Endothelial cell of umbilical vein (primary cell): ENCODE measurements around the gene SAMD4A. TPM values are rescaled to one million over a fixed set of nuclear protein-coding genes. Genes with fewer than 3 reads are reported as not detected.

Experiments
- BruUV-seq: library from RNA; stranded (reverse); fragments of 400-500 nt; replicated peaks from 2 replicates; lab custom pipeline; 2021; lab: Mats Ljungman, UMichigan
- CTCF ChIA-PET: fragments of 300-600, 350-600 bp; sonication (Branson Sonifier 250); formaldehyde crosslinking; loops from one replicate; lab custom pipeline; 2021; ENCODE audit warnings: antibody characterized with exemption, inconsistent platforms; lab: Charles Lee
- POLR2A ChIA-PET: fragments of 300-600, 350-600 bp; sonication (Branson Sonifier 250); formaldehyde crosslinking; loops from one replicate; lab custom pipeline; 2021; ENCODE audit warnings: antibody characterized with exemption, inconsistent platforms; lab: Charles Lee
- DNase-seq: peaks from one replicate; pipeline ENCODE4 v3.0.0-alpha.2; 2011; ENCODE audit warnings: low read depth, low spot score
- FAIRE-seq: peaks from 2 replicates; lab custom pipeline; 2011; peaks lifted over from hg19 to GRCh38; lab: Jason Lieb, UNC
- H2AFZ ChIP-seq: 2 replicates; pipeline ENCODE4 v1.6.0; 2012; ENCODE audit warnings: low read depth, low read length, control low read depth, inconsistent platforms
- H3K27ac ChIP-seq: 2 replicates; pipeline ENCODE4 v1.5.1; 2011; ENCODE audit warnings: low read depth, mild to moderate bottlenecking, control low read depth, low read length, moderate library complexity; ENCODE audit not compliant: insufficient read depth
- H3K27me3 ChIP-seq, 2 experiments: 2 replicates each; pipeline versions ENCODE4 v1.6.0 to v1.6.1; 2011; ENCODE audit warnings: low read length in 2 of 2, mixed read lengths in 1 of 2; ENCODE audit not compliant: control insufficient read depth in 2 of 2, insufficient read depth in 2 of 2
- H3K36me3 ChIP-seq, 2 experiments: 2 replicates in 1 of 2; 3 replicates in 1 of 2; pipeline ENCODE4 v1.5.1; 2011; ENCODE audit warnings: low read length in 2 of 2, mild to moderate bottlenecking in 1 of 2, moderate library complexity in 1 of 2; ENCODE audit not compliant: control insufficient read depth in 2 of 2, insufficient read depth in 2 of 2; ENCODE audit errors: extremely low read depth in 1 of 2
- H3K4me1 ChIP-seq: 3 replicates; pipeline ENCODE4 v1.5.1; 2011; ENCODE audit warnings: mild to moderate bottlenecking, low read length; ENCODE audit not compliant: control insufficient read depth, insufficient read depth; ENCODE audit errors: extremely low read depth
- H3K4me2 ChIP-seq: 2 replicates; pipeline ENCODE4 v1.6.1; 2011; ENCODE audit warnings: low read length, control low read depth, mixed read lengths; ENCODE audit not compliant: insufficient read depth
- H3K4me3 ChIP-seq, 3 experiments: fragments of 200-600 bp in 1 of 3; sonication (generic), shearing (Covaris generic) in 1 of 3; replicated peaks in 1 of 3; 2 replicates each; pipeline ENCODE4 v1.5.1; 2011 to 2016; ENCODE audit warnings: control low read depth in 3 of 3, low read length in 3 of 3, mild to moderate bottlenecking in 2 of 3, inconsistent platforms in 1 of 3, low read depth in 1 of 3, moderate library complexity in 1 of 3; ENCODE audit not compliant: insufficient read depth in 1 of 3
- H3K79me2 ChIP-seq: 2 replicates; pipeline ENCODE4 v1.6.0; 2012; ENCODE audit warnings: low read length, inconsistent platforms; ENCODE audit not compliant: control insufficient read depth, insufficient read depth
- H3K9ac ChIP-seq: replicated peaks from 2 replicates; pipeline ENCODE3; 2011; ENCODE audit warnings: low read length, control low read depth; ENCODE audit not compliant: insufficient read depth; ENCODE audit errors: extremely low read depth
- H3K9me1 ChIP-seq: replicated peaks from 3 replicates; pipeline ENCODE4 v1.6.0; 2011; ENCODE audit warnings: mild to moderate bottlenecking, low read length; ENCODE audit not compliant: control insufficient read depth, insufficient read depth; ENCODE audit errors: extremely low read depth
- H3K9me3 ChIP-seq: replicated peaks from 2 replicates; pipeline ENCODE4 v1.5.1; 2012; ENCODE audit warnings: low read length, inconsistent platforms; ENCODE audit not compliant: control insufficient read depth, insufficient read depth
- H4K20me1 ChIP-seq: replicated peaks from 2 replicates; pipeline ENCODE3; 2011; ENCODE audit warnings: mild to moderate bottlenecking, low read length; ENCODE audit not compliant: control insufficient read depth, insufficient read depth; ENCODE audit errors: extremely low read depth
- EZH2 ChIP-seq: IDR thresholded peaks from 2 replicates; pipeline ENCODE4 v1.6.1; 2012; ENCODE audit warnings: borderline replicate concordance, low read depth, mild to moderate bottlenecking, moderate library complexity, low read length, inconsistent platforms; ENCODE audit not compliant: severe bottlenecking
- FOS ChIP-seq: IDR thresholded peaks from 2 replicates; pipeline ENCODE4 v1.6.1; 2011; ENCODE audit warnings: mild to moderate bottlenecking, low read length, moderate library complexity, borderline replicate concordance; ENCODE audit not compliant: insufficient read depth
- JUN ChIP-seq: IDR thresholded peaks from 2 replicates; pipeline ENCODE4 v1.6.1; 2011; ENCODE audit warnings: borderline replicate concordance, low read depth; ENCODE audit not compliant: insufficient read length, insufficient read depth
- MYC ChIP-seq: IDR thresholded peaks from one replicate; pipeline ENCODE4 v1.6.1; 2011; ENCODE audit warnings: mild to moderate bottlenecking, low read depth, low read length
- POLR2A ChIP-seq: IDR thresholded peaks from 2 replicates; pipeline ENCODE4 v1.6.1; 2012; ENCODE audit warnings: low read depth, mild to moderate bottlenecking, control low read depth, low read length
- POLR2AphosphoS5 ChIP-seq: IDR thresholded peaks from 2 replicates; pipeline ENCODE4 v1.6.1; 2012; ENCODE audit warnings: low read depth, mild to moderate bottlenecking, control low read depth, low read length, moderate library complexity; ENCODE audit not compliant: insufficient read depth
- dilution Hi-C: fragments of 300-500 bp; cut with MboI; formaldehyde crosslinking; loops from one replicate; pipeline ENCODE4 v1.15.0; 2019; ENCODE audit warnings: low sequenced_read_pairs; ENCODE audit not compliant: extremely low pct_ligation_motif_present
- intact Hi-C: fragments of 100-400 bp; cut with micrococcal nuclease; formaldehyde crosslinking; loops from one replicate; pipeline ENCODE4 v1.10.0; 2022
- polyA plus RNA-seq, 4 experiments: library from polyadenylated mRNA; depleted of rRNA in 3 of 4; stranded (reverse) in 3 of 4; unstranded in 1 of 4; fragments of >200 nt; gene quantifications; 2 replicates each; pipeline versions ENCODE4 v1.2.1 to v1.2.3, GENCODE V29; 2011 to 2012; ENCODE audit warnings: missing spikeins in 1 of 4
- total RNA-seq: library from RNA; stranded (reverse); gene quantifications from 2 replicates; pipeline ENCODE4 v1.2.3, GENCODE V29; 2021
- TF ChIP-seq, protein P1 (sequence below): IDR thresholded peaks from 2 replicates; pipeline ENCODE4 v1.6.1; 2011; ENCODE audit not compliant: insufficient read depth, insufficient read length
- TF ChIP-seq, protein P2 (sequence below), 2 donors: IDR thresholded peaks; 1 replicate in 1 of 2; 2 replicates in 1 of 2; pipeline ENCODE4 v1.5.1; 2011; ENCODE audit warnings: low read length in 2 of 2, mild to moderate bottlenecking in 2 of 2, moderate library complexity in 2 of 2, control low read depth in 1 of 2, inconsistent platforms in 1 of 2, low read depth in 1 of 2; ENCODE audit not compliant: insufficient read depth in 1 of 2; ENCODE audit errors: extremely low read depth in 1 of 2

The SAMD4A gene
- total and polyA plus RNA-seq, 2 donors (not counting 3 experiments of a cell fraction or from before 2014, with no cell fraction given), result 37.7 to 95.3 TPM

DNA sequence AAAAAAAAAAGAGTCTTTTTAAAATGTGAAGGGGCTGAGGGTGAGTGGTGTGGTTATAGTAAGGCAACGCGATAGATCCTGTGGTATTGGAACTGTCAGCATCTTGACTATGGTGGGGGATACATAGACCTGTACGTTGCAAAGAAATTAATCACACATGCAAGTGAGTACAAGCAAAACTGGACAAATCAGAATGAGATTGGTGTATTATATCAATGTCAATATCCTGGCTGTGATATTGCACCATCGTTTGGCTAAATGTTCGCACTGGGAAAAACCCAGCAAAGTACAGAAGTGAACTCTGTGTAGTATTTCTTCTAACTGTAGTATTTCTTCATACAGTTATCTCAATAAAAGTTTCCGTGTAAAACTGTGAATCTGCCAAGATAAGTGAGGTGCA, 267.8 kb downstream of the SAMD4A start:
- Histone ChIP-seq H3K4me2 (no peak overlapping the region), H2AFZ (no peak overlapping the region), H3K27ac (no peak overlapping the region), H3K4me3 (no peak overlapping the region), H3K9me3 (no peaks in the 10 kb centered on the region), H3K36me3 (no peaks in the 10 kb centered on the region), H3K4me1 (no peaks in the 10 kb centered on the region), H3K9me1 (no peaks in the 10 kb centered on the region), H3K9ac (no peak overlapping the region), H3K79me2 (no peaks in the 10 kb centered on the region), H4K20me1 (no peaks in the 10 kb centered on the region), H3K27me3 (peaks cover 3 to 8% of the 10 kb centered on the region in 2 experiments)
- ChIA-PET CTCF (interaction anchor here (1.0 kb wide), 1 partner anchor 29 kb away, joined by 3 read pairs; no protein-coding TSS in a partner anchor), POLR2A (no interaction called here)
- DNase-seq, result no peak
- BruUV-seq, result no TSS peak
- intact Hi-C loops (no loop called here), dilution Hi-C loops (no loop called here)
- FAIRE-seq, result no peak
- TF ChIP-seq MYC (no peak), JUN (no peak), FOS (no peak)

DNA sequence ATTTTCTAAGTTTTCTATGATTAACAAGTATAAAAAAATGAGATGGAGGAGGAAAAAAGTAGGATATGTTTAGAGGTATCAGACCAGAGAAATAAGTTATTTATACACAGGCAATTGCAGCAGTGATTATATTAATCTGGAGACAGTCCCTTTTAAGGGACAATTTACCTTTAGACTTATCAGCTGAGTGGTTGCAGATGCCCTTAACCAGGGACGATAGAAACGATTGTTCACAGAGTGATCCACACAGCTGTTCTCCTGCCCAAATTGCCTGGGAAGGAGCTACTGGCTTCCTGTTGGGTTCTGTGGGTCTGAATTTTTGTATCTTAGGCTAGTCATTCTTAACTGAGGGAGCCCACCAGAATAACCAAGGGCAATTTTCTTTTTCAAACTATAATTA, 269.3 kb downstream of the SAMD4A start:
- no peak overlapping the region for H3K9ac ChIP-seq

More for the DNA sequence above, 269.3 kb downstream of the SAMD4A start:
- ChIA-PET CTCF (no interaction called here), POLR2A (no interaction called here)
- no peaks in the 10 kb centered on the region for H3K79me2 ChIP-seq
- no peaks in the 10 kb centered on the region for H4K20me1 ChIP-seq
- intact Hi-C loops (no loop called here), dilution Hi-C loops (no loop called here)
- H3K27ac ChIP-seq, result no peak overlapping the region
- no peak for FAIRE-seq
- TF ChIP-seq MYC (no peak), POLR2A (no peak), EZH2 (no peak), POLR2AphosphoS5 (no peak), FOS (no peak), JUN (no peak)
- TF ChIP-seq, protein P1, sequence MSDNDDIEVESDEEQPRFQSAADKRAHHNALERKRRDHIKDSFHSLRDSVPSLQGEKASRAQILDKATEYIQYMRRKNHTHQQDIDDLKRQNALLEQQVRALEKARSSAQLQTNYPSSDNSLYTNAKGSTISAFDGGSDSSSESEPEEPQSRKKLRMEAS, result no peak
- TF ChIP-seq, protein P2, sequence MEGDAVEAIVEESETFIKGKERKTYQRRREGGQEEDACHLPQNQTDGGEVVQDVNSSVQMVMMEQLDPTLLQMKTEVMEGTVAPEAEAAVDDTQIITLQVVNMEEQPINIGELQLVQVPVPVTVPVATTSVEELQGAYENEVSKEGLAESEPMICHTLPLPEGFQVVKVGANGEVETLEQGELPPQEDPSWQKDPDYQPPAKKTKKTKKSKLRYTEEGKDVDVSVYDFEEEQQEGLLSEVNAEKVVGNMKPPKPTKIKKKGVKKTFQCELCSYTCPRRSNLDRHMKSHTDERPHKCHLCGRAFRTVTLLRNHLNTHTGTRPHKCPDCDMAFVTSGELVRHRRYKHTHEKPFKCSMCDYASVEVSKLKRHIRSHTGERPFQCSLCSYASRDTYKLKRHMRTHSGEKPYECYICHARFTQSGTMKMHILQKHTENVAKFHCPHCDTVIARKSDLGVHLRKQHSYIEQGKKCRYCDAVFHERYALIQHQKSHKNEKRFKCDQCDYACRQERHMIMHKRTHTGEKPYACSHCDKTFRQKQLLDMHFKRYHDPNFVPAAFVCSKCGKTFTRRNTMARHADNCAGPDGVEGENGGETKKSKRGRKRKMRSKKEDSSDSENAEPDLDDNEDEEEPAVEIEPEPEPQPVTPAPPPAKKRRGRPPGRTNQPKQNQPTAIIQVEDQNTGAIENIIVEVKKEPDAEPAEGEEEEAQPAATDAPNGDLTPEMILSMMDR (IDR thresholded peaks at IDR 0.05; ENCODE audit: extremely low read depth in 1 of 2, insufficient read depth in 1 of 2, low read depth in 1 of 2, low read length in 2 of 2), result no peak
- H2AFZ ChIP-seq, result no peak overlapping the region
- DNase-seq, result no peak
- H3K9me1 ChIP-seq, result no peaks in the 10 kb centered on the region
- H3K27me3 ChIP-seq, result peaks cover 0 to 5% of the 10 kb centered on the region in 2 experiments
- no peak overlapping the region for H3K4me3 ChIP-seq
- no peaks in the 10 kb centered on the region for H3K36me3 ChIP-seq
- H3K4me2 ChIP-seq, result no peak overlapping the region
- H3K9me3 ChIP-seq, result no peaks in the 10 kb centered on the region
- H3K4me1 ChIP-seq, result no peaks in the 10 kb centered on the region
- BruUV-seq, result no TSS peak
